AG09309 (cell line): ENCODE measurements around the gene SIVA1.

Experiments used
- DNase-seq: peaks from one replicate; pipeline ENCODE4 v3.0.0-alpha.2; 2010; ENCODE audit warnings: low read depth
- H3K4me3 ChIP-seq: 2 replicates; pipeline ENCODE4 v1.5.1; 2011; ENCODE audit warnings: mild to moderate bottlenecking, low read depth, low read length, moderate library complexity; ENCODE audit not compliant: control insufficient read depth
- TF ChIP-seq, protein P1 (sequence below): IDR thresholded peaks from 2 replicates; pipeline ENCODE4 v1.5.1; 2011; ENCODE audit warnings: mild to moderate bottlenecking, low read depth, low read length, inconsistent platforms; ENCODE audit not compliant: insufficient read depth, control insufficient read depth; ENCODE audit errors: missing control alignments

Gene SIVA1

DNA sequence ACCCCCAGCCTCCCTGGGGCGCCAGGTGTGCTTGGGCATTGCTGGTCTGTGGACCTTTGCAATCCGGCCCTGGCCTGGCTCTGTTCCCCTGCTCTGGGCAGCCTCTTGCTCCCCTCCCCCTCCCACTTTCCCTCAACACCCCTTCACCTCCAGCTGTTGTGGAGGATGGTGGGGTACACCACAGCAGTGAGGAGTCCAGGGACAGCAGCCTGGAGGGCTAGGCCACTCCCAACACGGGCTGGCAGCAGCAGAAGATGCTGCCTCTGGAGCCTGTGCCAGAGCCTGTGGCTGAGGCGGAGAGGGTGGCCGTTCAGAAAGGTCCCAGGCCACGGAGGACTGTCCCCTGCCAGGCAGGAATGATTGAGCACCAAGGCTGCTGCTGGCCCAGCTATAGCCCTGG is 55.5 kb downstream of the SIVA1 start:
- H3K4me3 ChIP-seq, result no peak overlapping the region
- no peak for DNase-seq
- TF ChIP-seq, protein P1, sequence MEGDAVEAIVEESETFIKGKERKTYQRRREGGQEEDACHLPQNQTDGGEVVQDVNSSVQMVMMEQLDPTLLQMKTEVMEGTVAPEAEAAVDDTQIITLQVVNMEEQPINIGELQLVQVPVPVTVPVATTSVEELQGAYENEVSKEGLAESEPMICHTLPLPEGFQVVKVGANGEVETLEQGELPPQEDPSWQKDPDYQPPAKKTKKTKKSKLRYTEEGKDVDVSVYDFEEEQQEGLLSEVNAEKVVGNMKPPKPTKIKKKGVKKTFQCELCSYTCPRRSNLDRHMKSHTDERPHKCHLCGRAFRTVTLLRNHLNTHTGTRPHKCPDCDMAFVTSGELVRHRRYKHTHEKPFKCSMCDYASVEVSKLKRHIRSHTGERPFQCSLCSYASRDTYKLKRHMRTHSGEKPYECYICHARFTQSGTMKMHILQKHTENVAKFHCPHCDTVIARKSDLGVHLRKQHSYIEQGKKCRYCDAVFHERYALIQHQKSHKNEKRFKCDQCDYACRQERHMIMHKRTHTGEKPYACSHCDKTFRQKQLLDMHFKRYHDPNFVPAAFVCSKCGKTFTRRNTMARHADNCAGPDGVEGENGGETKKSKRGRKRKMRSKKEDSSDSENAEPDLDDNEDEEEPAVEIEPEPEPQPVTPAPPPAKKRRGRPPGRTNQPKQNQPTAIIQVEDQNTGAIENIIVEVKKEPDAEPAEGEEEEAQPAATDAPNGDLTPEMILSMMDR, result no peak
